A549 (cell line): ENCODE data around the gene PTCD1.

Experiments
- CHD2 ChIP-seq: fragments of 150-350 bp; IDR thresholded peaks from 2 replicates; pipeline ENCODE4 v1.6.1; 2014; ENCODE audit warnings: low read length; ENCODE audit not compliant: partially characterized antibody
- CHD4 ChIP-seq: fragments of 200-600 bp; sonication (generic); IDR thresholded peaks from 2 replicates; pipeline ENCODE4 v1.6.1; 2016; ENCODE audit warnings: antibody characterized with exemption, mild to moderate bottlenecking, borderline replicate concordance
- JUN ChIP-seq, 2 experiments: fragments of >200 bp; sonication (Bioruptor Twin); formaldehyde crosslinking; IDR thresholded peaks; 2 replicates in 1 of 2; 3 replicates in 1 of 2; pipeline ENCODE4 v1.6.1; 2016 to 2017
- KDM5A ChIP-seq: fragments of 200-600 bp; sonication (generic); IDR thresholded peaks from 2 replicates; pipeline ENCODE4 v1.6.1; 2016; ENCODE audit warnings: antibody characterized with exemption, mild to moderate bottlenecking
- MAZ ChIP-seq: fragments of 150-350 bp; IDR thresholded peaks from 2 replicates; pipeline ENCODE4 v1.6.1; 2014; ENCODE audit warnings: antibody characterized with exemption, low read depth, low read length, borderline replicate concordance
- POLR2A ChIP-seq: IDR thresholded peaks from 2 replicates; pipeline ENCODE4 v1.6.1; 2012; ENCODE audit warnings: mild to moderate bottlenecking, low read length
- RCOR1 ChIP-seq: fragments of 150-350 bp; IDR thresholded peaks from 2 replicates; pipeline ENCODE4 v1.6.1; 2014; ENCODE audit warnings: antibody characterized with exemption, low read length, low read depth
- TF ChIP-seq, protein P1 (sequence below): fragments of >200 bp; sonication (Bioruptor Twin); formaldehyde crosslinking; IDR thresholded peaks from 3 replicates; pipeline ENCODE4 v1.5.1; 2016
- TF ChIP-seq, protein P2 (sequence below): IDR thresholded peaks from 2 replicates; pipeline ENCODE4 v1.6.1; 2012
- TF ChIP-seq, protein P3 (sequence below): fragments of 450-650 bp; IDR thresholded peaks from 2 replicates; pipeline ENCODE4 v1.6.1; 2014; ENCODE audit warnings: antibody characterized with exemption

- TF ChIP-seq, protein P1, sequence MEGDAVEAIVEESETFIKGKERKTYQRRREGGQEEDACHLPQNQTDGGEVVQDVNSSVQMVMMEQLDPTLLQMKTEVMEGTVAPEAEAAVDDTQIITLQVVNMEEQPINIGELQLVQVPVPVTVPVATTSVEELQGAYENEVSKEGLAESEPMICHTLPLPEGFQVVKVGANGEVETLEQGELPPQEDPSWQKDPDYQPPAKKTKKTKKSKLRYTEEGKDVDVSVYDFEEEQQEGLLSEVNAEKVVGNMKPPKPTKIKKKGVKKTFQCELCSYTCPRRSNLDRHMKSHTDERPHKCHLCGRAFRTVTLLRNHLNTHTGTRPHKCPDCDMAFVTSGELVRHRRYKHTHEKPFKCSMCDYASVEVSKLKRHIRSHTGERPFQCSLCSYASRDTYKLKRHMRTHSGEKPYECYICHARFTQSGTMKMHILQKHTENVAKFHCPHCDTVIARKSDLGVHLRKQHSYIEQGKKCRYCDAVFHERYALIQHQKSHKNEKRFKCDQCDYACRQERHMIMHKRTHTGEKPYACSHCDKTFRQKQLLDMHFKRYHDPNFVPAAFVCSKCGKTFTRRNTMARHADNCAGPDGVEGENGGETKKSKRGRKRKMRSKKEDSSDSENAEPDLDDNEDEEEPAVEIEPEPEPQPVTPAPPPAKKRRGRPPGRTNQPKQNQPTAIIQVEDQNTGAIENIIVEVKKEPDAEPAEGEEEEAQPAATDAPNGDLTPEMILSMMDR = no peak
- TF ChIP-seq MAZ (no peak), CHD4 (no peak), CHD2 (no peak), KDM5A (no peak), JUN (IDR thresholded peaks at IDR 0.05) (no peak), RCOR1 (no peak), POLR2A (no peak)
- TF ChIP-seq, protein P2, sequence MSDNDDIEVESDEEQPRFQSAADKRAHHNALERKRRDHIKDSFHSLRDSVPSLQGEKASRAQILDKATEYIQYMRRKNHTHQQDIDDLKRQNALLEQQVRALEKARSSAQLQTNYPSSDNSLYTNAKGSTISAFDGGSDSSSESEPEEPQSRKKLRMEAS = no peak
- TF ChIP-seq, protein P3, sequence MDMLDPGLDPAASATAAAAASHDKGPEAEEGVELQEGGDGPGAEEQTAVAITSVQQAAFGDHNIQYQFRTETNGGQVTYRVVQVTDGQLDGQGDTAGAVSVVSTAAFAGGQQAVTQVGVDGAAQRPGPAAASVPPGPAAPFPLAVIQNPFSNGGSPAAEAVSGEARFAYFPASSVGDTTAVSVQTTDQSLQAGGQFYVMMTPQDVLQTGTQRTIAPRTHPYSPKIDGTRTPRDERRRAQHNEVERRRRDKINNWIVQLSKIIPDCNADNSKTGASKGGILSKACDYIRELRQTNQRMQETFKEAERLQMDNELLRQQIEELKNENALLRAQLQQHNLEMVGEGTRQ = no peak
Observed at GRCh38 chr7:99476107-99476506, 37.5 kb upstream of the PTCD1 start.
